Dermis blood vessel endothelial cell (primary cell): ENCODE measurements around the gene BAG5. TPM values are rescaled to one million over a fixed set of nuclear protein-coding genes. Genes with fewer than 3 reads are reported as not detected.
"Not testable (repeated sequence)": the region's sequence is repeated elsewhere in the genome, so short reads cannot be mapped to it uniquely, and the experiment has no call there.

ENCODE experiments used
- DNase-seq: peaks from one replicate; pipeline ENCODE4 v3.0.0; 2010
- total RNA-seq: library from RNA; depleted of rRNA; stranded (reverse); fragments of >200 nt; gene quantifications from 2 replicates; pipeline ENCODE4 v1.2.3, GENCODE V29; 2014

The BAG5 gene
- total RNA-seq, result 34.8 and 35.4 TPM in 2 replicates

- DNase-seq, result peak; percentile 88
Observed at GRCh38 chr14:103562429-103563225, at the start of gene BAG5, which contains the start of gene COA8. BAG5 (minus strand) TSS chr14:103562657; CDS start chr14:103561164, 1,493 bp downstream. COA8 (plus strand) TSS chr14:103562960; CDS start chr14:103563002, 42 bp downstream.

- DNase-seq, result no peak
Observed at GRCh38 chr14:103611215-103611614, 48.8 kb upstream of the BAG5 start.

GRCh38 chr14:103609081-103609480 lies 46.6 kb upstream of the BAG5 start:
- DNase-seq, result not testable (repeated sequence)

- DNase-seq, result no peak
Observed at GRCh38 chr14:103607822-103608221, 45.4 kb upstream of the BAG5 start.

GRCh38 chr14:103606963-103607668 lies 44.7 kb upstream of the BAG5 start:
- DNase-seq, result peak; percentile 59

GRCh38 chr14:103604620-103605019 lies 42.2 kb upstream of the BAG5 start:
- DNase-seq, result no peak

- no peak for DNase-seq
Observed at GRCh38 chr14:103600503-103600902, 38.0 kb upstream of the BAG5 start.

- DNase-seq, result peak; percentile 31
Observed at GRCh38 chr14:103597623-103598377, 35.3 kb upstream of the BAG5 start.

GRCh38 chr14:103594265-103594664 lies 31.8 kb upstream of the BAG5 start:
- DNase-seq, result no peak

- peak; percentile 44 for DNase-seq
Observed at GRCh38 chr14:103593577-103593976, 31.1 kb upstream of the BAG5 start.

- DNase-seq, result peak; percentile 43
Observed at GRCh38 chr14:103584326-103584915, 22.0 kb upstream of the BAG5 start.

GRCh38 chr14:103581954-103582703 lies 19.7 kb upstream of the BAG5 start:
- no peak for DNase-seq

GRCh38 chr14:103581206-103581605 lies 18.7 kb upstream of the BAG5 start:
- DNase-seq, result no peak

GRCh38 chr14:103578401-103579075 lies 16.1 kb upstream of the BAG5 start:
- no peak for DNase-seq

GRCh38 chr14:103576371-103577024 lies 14.0 kb upstream of the BAG5 start:
- peak; percentile 95 for DNase-seq

- no peak for DNase-seq
Observed at GRCh38 chr14:103574707-103575285, 12.3 kb upstream of the BAG5 start.

- DNase-seq, result no peak
Observed at GRCh38 chr14:103574104-103574503, 11.6 kb upstream of the BAG5 start.

- DNase-seq, result no peak
Observed at GRCh38 chr14:103569408-103569807, 7.0 kb upstream of the BAG5 start.

GRCh38 chr14:103568952-103569351 lies 6.5 kb upstream of the BAG5 start:
- DNase-seq, result peak; percentile 55

GRCh38 chr14:103563844-103564505 lies 1.5 kb upstream of the BAG5 start:
- DNase-seq, result peak; percentile 23
